Nephron progenitor cell (in vitro differentiated cells): Measurements from ENCODE around the gene GNPTG.

Experiments
- DNase-seq: peaks from one replicate; pipeline ENCODE4 v3.0.0; 2021
- H3K27ac Mint-ChIP-seq: 2 replicates; pipeline ENCODE4 v1.8.0; 2021; ENCODE audit warnings: mild to moderate bottlenecking, moderate library complexity, mixed read lengths
- H3K27me3 Mint-ChIP-seq: 2 replicates; pipeline ENCODE4 v1.8.0; 2021; ENCODE audit warnings: mild to moderate bottlenecking, low read depth, mixed read lengths; ENCODE audit not compliant: poor library complexity
- H3K36me3 Mint-ChIP-seq: 2 replicates; pipeline ENCODE4 v1.8.0; 2021; ENCODE audit warnings: low read depth, mixed read lengths
- H3K4me1 Mint-ChIP-seq: 2 replicates; pipeline ENCODE4 v1.8.0; 2021; ENCODE audit warnings: mixed read lengths
- H3K4me3 Mint-ChIP-seq: 2 replicates; pipeline ENCODE4 v1.8.0; 2021; ENCODE audit warnings: mild to moderate bottlenecking, moderate library complexity, mixed read lengths
- H3K9me3 Mint-ChIP-seq: 2 replicates; pipeline ENCODE4 v1.8.0; 2021; ENCODE audit warnings: mild to moderate bottlenecking, moderate library complexity, mixed read lengths
- TF ChIP-seq, protein P1 (sequence below): fragments of 200-600 bp; sonication (generic); IDR thresholded peaks from 2 replicates; pipeline ENCODE4 v1.5.0; 2021; ENCODE audit warnings: antibody characterized with exemption

GNPTG gene

GRCh38 chr16:1335211-1335971 lies 16.3 kb upstream of the GNPTG start:
- H3K27ac Mint-ChIP-seq = no peak overlapping the region
- H3K4me1 Mint-ChIP-seq = peaks cover 9% of the 10 kb centered on the region
- no peak for DNase-seq
- H3K27me3 Mint-ChIP-seq = peaks cover 67% of the 10 kb centered on the region
- H3K36me3 Mint-ChIP-seq = no peaks in the 10 kb centered on the region
- TF ChIP-seq, protein P1, sequence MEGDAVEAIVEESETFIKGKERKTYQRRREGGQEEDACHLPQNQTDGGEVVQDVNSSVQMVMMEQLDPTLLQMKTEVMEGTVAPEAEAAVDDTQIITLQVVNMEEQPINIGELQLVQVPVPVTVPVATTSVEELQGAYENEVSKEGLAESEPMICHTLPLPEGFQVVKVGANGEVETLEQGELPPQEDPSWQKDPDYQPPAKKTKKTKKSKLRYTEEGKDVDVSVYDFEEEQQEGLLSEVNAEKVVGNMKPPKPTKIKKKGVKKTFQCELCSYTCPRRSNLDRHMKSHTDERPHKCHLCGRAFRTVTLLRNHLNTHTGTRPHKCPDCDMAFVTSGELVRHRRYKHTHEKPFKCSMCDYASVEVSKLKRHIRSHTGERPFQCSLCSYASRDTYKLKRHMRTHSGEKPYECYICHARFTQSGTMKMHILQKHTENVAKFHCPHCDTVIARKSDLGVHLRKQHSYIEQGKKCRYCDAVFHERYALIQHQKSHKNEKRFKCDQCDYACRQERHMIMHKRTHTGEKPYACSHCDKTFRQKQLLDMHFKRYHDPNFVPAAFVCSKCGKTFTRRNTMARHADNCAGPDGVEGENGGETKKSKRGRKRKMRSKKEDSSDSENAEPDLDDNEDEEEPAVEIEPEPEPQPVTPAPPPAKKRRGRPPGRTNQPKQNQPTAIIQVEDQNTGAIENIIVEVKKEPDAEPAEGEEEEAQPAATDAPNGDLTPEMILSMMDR = no peak
- H3K9me3 Mint-ChIP-seq = no peaks in the 10 kb centered on the region
- H3K4me3 Mint-ChIP-seq = no peak overlapping the region

GRCh38 chr16:1335996-1336395 lies 15.7 kb upstream of the GNPTG start:
- TF ChIP-seq, protein P1 = no peak
- peak; percentile 69 for DNase-seq
- H3K27me3 Mint-ChIP-seq = peaks cover 71% of the 10 kb centered on the region

GRCh38 chr16:1336619-1337018 lies 15.1 kb upstream of the GNPTG start:
- H3K4me1 Mint-ChIP-seq = peaks cover 4% of the 10 kb centered on the region
- H3K9me3 Mint-ChIP-seq = no peaks in the 10 kb centered on the region
- H3K27ac Mint-ChIP-seq = no peak overlapping the region
- no peaks in the 10 kb centered on the region for H3K36me3 Mint-ChIP-seq
- TF ChIP-seq, protein P1 = no peak
- DNase-seq = no peak
- no peak overlapping the region for H3K4me3 Mint-ChIP-seq
- H3K27me3 Mint-ChIP-seq = peaks cover 70% of the 10 kb centered on the region

More at GRCh38 chr16:1335996-1336395, 15.7 kb upstream of the GNPTG start:
- no peaks in the 10 kb centered on the region for H3K36me3 Mint-ChIP-seq
- H3K4me3 Mint-ChIP-seq = no peak overlapping the region
- peaks cover 9% of the 10 kb centered on the region for H3K4me1 Mint-ChIP-seq
- no peak overlapping the region for H3K27ac Mint-ChIP-seq
- H3K9me3 Mint-ChIP-seq = no peaks in the 10 kb centered on the region

GRCh38 chr16:1337486-1337885 lies 14.2 kb upstream of the GNPTG start:
- TF ChIP-seq, protein P1 = no peak
- Mint-ChIP-seq H3K27me3 (peaks cover 66% of the 10 kb centered on the region), H3K4me3 (no peak overlapping the region), H3K9me3 (no peaks in the 10 kb centered on the region), H3K36me3 (no peaks in the 10 kb centered on the region), H3K4me1 (no peaks in the 10 kb centered on the region), H3K27ac (no peak overlapping the region)
- DNase-seq = no peak

DNA sequence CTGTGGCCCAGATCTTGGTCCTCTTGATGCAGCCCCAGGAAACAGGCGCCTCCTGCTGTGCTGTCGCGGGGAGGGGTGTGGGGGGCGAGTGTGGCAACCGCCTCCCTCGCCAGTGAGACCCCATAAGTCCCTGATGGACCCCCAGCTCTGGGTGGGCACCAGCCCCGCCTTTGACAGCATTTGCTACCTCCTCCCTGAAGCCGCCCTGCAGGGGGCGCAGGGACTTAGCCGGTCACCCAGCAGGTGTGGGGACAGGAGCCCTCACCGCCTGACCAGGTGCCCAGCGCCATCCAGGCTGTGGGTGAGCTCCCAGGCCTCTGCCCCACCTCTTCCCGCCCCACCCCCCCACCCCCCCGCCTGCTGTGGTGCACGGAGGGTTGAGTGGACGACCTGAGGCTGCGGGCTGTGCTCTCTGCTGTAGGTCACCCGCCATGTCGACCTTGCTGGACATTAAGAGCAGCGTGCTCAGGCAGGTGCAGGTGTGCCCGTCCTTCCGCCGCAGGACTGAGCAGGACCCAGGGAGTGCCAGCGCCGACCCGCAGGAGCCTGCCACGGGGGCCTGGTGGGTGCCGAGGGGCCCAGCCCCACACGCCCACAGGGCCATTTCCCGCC lies 13.5 kb upstream of the GNPTG start:
- TF ChIP-seq, protein P1 = peak; percentile 47
- no peaks in the 10 kb centered on the region for H3K9me3 Mint-ChIP-seq
- H3K4me3 Mint-ChIP-seq = no peak overlapping the region
- H3K4me1 Mint-ChIP-seq = peaks cover 5% of the 10 kb centered on the region
- DNase-seq = peak; percentile 70
- H3K27ac Mint-ChIP-seq = no peak overlapping the region
- H3K36me3 Mint-ChIP-seq = no peaks in the 10 kb centered on the region
- H3K27me3 Mint-ChIP-seq = peaks cover 69% of the 10 kb centered on the region
